Colonic mucosa (tissue), 4 donors: ENCODE measurements around the gene MMP21. TPM values are rescaled to one million over a fixed set of nuclear protein-coding genes. Genes with fewer than 3 reads are reported as not detected.

ENCODE experiments used
- DNase-seq: peaks from one replicate; pipeline ENCODE4 v3.0.0-alpha.2; 2020
- H3K27ac ChIP-seq: fragments of 200-600 bp; one replicate; pipeline ENCODE4 v1.8.0; 2021
- H3K27me3 ChIP-seq: fragments of 200-600 bp; one replicate; pipeline ENCODE4 v1.8.0; 2021
- H3K36me3 ChIP-seq: fragments of 200-600 bp; one replicate; pipeline ENCODE4 v1.8.0; 2021
- H3K4me1 ChIP-seq: fragments of 200-600 bp; one replicate; pipeline ENCODE4 v1.8.0; 2021; ENCODE audit warnings: mild to moderate bottlenecking
- H3K4me3 ChIP-seq: fragments of 200-600 bp; one replicate; pipeline ENCODE4 v1.8.0; 2021
- H3K9ac ChIP-seq, 2 donors: one replicate each; pipeline ENCODE4 v1.7.0; 2013; ENCODE audit warnings: control low read depth in 2 of 2, low read depth in 2 of 2, low read length in 2 of 2
- H3K9me3 ChIP-seq: fragments of 200-600 bp; one replicate; pipeline ENCODE4 v1.8.0; 2021
- CTCF ChIP-seq: fragments of 200-600 bp; IDR thresholded peaks from one replicate; pipeline ENCODE4 v1.8.0; 2022; ENCODE audit warnings: antibody characterized with exemption, mild to moderate bottlenecking
- intact Hi-C: fragments of 100-400 bp; cut with DNase I; formaldehyde crosslinking; loops from one replicate; pipeline ENCODE4 v1.14.1; 2022
- total RNA-seq, 2 donors: library from RNA; stranded (reverse); fragmentation: NEBNext Ultra II Directional in 1 of 2; extraction: Animal tissue kit (Norgen Biotek cat#: 25700) in 1 of 2; gene quantifications; one replicate each; pipeline ENCODE4 v1.2.1, GENCODE V29; 2021
- donor health status: healthy.
- donor health status: DM: no; HTN: no; CAD: no.
- donor health status: DM: no; HTN: no; CAD: no.

The MMP21 gene
- total RNA-seq, 2 donors from 2014 or later, result not detected

- Histone ChIP-seq H3K36me3 (peaks cover 35% of the 10 kb centered on the region), H3K27ac (no peak overlapping the region), H3K4me3 (no peak overlapping the region), H3K27me3 (no peaks in the 10 kb centered on the region), H3K9me3 (no peaks in the 10 kb centered on the region), H3K4me1 (no peaks in the 10 kb centered on the region), H3K9ac (no peak overlapping the region)
- DNase-seq, result no peak
- intact Hi-C loops, result no loop called here
- TF ChIP-seq CTCF, result no peak
Observed at GRCh38 chr10:125734148-125734547, 41.5 kb downstream of the MMP21 start.

GRCh38 chr10:125727436-125727835, 48.2 kb downstream of the MMP21 start:
- DNase-seq, result no peak
- no peak for TF ChIP-seq CTCF
- H3K27ac ChIP-seq, result peak overlapping the region; percentile 17

GRCh38 chr10:125726914-125727313, 48.7 kb downstream of the MMP21 start:
- peaks cover 23% of the 10 kb centered on the region for H3K36me3 ChIP-seq
- no peak for DNase-seq
- H3K9ac ChIP-seq, result peak overlapping the region in 1 of 2 donors; percentile 51
- no peak for TF ChIP-seq CTCF
- H3K4me1 ChIP-seq, result no peaks in the 10 kb centered on the region
- no peaks in the 10 kb centered on the region for H3K27me3 ChIP-seq
- no peak overlapping the region for H3K4me3 ChIP-seq
- intact Hi-C loops, result no loop called here
- H3K9me3 ChIP-seq, result no peaks in the 10 kb centered on the region
- peak overlapping the region; percentile 17 for H3K27ac ChIP-seq

More at GRCh38 chr10:125727436-125727835, 48.2 kb downstream of the MMP21 start:
- no peak overlapping the region for H3K9ac ChIP-seq
- peaks cover 23% of the 10 kb centered on the region for H3K36me3 ChIP-seq
- intact Hi-C loops, result no loop called here
- no peak overlapping the region for H3K4me3 ChIP-seq
- H3K27me3 ChIP-seq, result no peaks in the 10 kb centered on the region
- no peaks in the 10 kb centered on the region for H3K9me3 ChIP-seq
- H3K4me1 ChIP-seq, result no peaks in the 10 kb centered on the region

- Histone ChIP-seq H3K4me1 (peaks cover 4% of the 10 kb centered on the region), H3K36me3 (peaks cover 6% of the 10 kb centered on the region), H3K9ac (no peak overlapping the region), H3K9me3 (no peaks in the 10 kb centered on the region), H3K27ac (no peak overlapping the region), H3K4me3 (no peak overlapping the region), H3K27me3 (no peaks in the 10 kb centered on the region)
- no peak for DNase-seq
- no peak for TF ChIP-seq CTCF
- intact Hi-C loops, result loop anchor here (5.0 kb wide), 1 partner anchor 99 kb away; the partner anchor contains the start of genes BCCIP and UROS
Observed at GRCh38 chr10:125722811-125723210, 52.8 kb downstream of the MMP21 start.

- DNase-seq, result no peak
- H3K36me3 ChIP-seq, result peaks cover 6% of the 10 kb centered on the region
Observed at GRCh38 chr10:125721035-125721434, 54.6 kb downstream of the MMP21 start.

More at GRCh38 chr10:125721035-125721434, 54.6 kb downstream of the MMP21 start:
- no peak for TF ChIP-seq CTCF
- Histone ChIP-seq H3K27me3 (no peaks in the 10 kb centered on the region), H3K9ac (no peak overlapping the region), H3K9me3 (no peaks in the 10 kb centered on the region), H3K27ac (no peak overlapping the region), H3K4me1 (peaks cover 4% of the 10 kb centered on the region), H3K4me3 (no peak overlapping the region)
- intact Hi-C loops, result loop anchor here (5.0 kb wide), 1 partner anchor 101 kb away; the partner anchor contains the start of genes BCCIP and UROS
